D721Med (cell line): ENCODE measurements around the gene MMEL1.

Experiments used
- DNase-seq: peaks from one replicate; pipeline ENCODE4 v3.0.0; 2011; ENCODE audit warnings: low spot score; ENCODE audit not compliant: insufficient read length
- FAIRE-seq: peaks from 2 replicates; lab custom pipeline; 2011; peaks lifted over from hg19 to GRCh38; lab: Jason Lieb, UNC
- CTCF ChIP-seq: IDR thresholded peaks from 2 replicates; pipeline ENCODE4 v1.5.1; 2012; ENCODE audit warnings: mild to moderate bottlenecking, control low read depth; ENCODE audit not compliant: insufficient read depth; ENCODE audit errors: missing control alignments

The MMEL1 gene

GRCh38 chr1:2544093-2544874 lies 88.5 kb downstream of the MMEL1 start:
- FAIRE-seq (no peak), DNase-seq (no peak)
- TF ChIP-seq CTCF, result no peak

GRCh38 chr1:2543543-2544092 lies 89.2 kb downstream of the MMEL1 start:
- DNase-seq, result no peak
- TF ChIP-seq CTCF, result no peak
- FAIRE-seq, result no peak

- no peak for TF ChIP-seq CTCF
- FAIRE-seq (no peak), DNase-seq (no peak)
These were observed 90.4 kb downstream of the MMEL1 start for GRCh38 chr1:2542246-2542915.

- no peak for TF ChIP-seq CTCF
- no peak for FAIRE-seq
- DNase-seq, result no peak
These were observed 91.1 kb downstream of the MMEL1 start for GRCh38 chr1:2541619-2542245.

- DNase-seq, result no peak
- FAIRE-seq, result no peak
- TF ChIP-seq CTCF, result no peak
These were observed 91.9 kb downstream of the MMEL1 start for GRCh38 chr1:2540816-2541492.
